Kasumi-1 (cell line): ENCODE results near the gene SVOPL.

ENCODE experiments used
- DNase-seq, 2 experiments: peaks; one replicate each; lab custom pipeline; 2025; lab: John Stamatoyannopoulos, UW

The SVOPL gene

GRCh38 chr7:138661069-138661635 lies 40.0 kb downstream of the SVOPL start:
- DNase-seq = no peak

GRCh38 chr7:138658889-138659288 lies 42.3 kb downstream of the SVOPL start:
- DNase-seq = no peak

- DNase-seq = no peak
Observed at GRCh38 chr7:138657854-138658386, 43.2 kb downstream of the SVOPL start.

- no peak for DNase-seq
Observed at GRCh38 chr7:138656952-138657351, 44.2 kb downstream of the SVOPL start.

- no peak for DNase-seq
Observed at GRCh38 chr7:138654616-138655015, 46.5 kb downstream of the SVOPL start.

GRCh38 chr7:138649506-138649905 lies 51.7 kb downstream of the SVOPL start:
- no peak for DNase-seq

- no peak for DNase-seq
Observed at GRCh38 chr7:138645284-138645683, 55.9 kb downstream of the SVOPL start.

GRCh38 chr7:138632826-138633602 lies 68.1 kb downstream of the SVOPL start:
- no peak for DNase-seq

GRCh38 chr7:138632384-138632783 lies 68.8 kb downstream of the SVOPL start:
- no peak for DNase-seq

GRCh38 chr7:138630059-138630610 lies 71.0 kb downstream of the SVOPL start:
- no peak for DNase-seq

- no peak for DNase-seq
Observed at GRCh38 chr7:138627361-138627760, 73.8 kb downstream of the SVOPL start.

GRCh38 chr7:138626846-138627245 lies 74.3 kb downstream of the SVOPL start:
- DNase-seq = no peak

- peak; percentile 77 to 87 for DNase-seq
Observed at GRCh38 chr7:138625849-138626230, 75.3 kb downstream of the SVOPL start.

GRCh38 chr7:138625084-138625848 lies 75.9 kb downstream of the SVOPL start:
- DNase-seq = peak; percentile 91

- no peak for DNase-seq
Observed at GRCh38 chr7:138622841-138623240, 78.3 kb downstream of the SVOPL start.

- no peak for DNase-seq
Observed at GRCh38 chr7:138618933-138619332, 82.2 kb downstream of the SVOPL start.

- no peak for DNase-seq
Observed at GRCh38 chr7:138618506-138618905, 82.7 kb downstream of the SVOPL start.

- no peak for DNase-seq
Observed at GRCh38 chr7:138616085-138616484, 85.1 kb downstream of the SVOPL start.

- no peak for DNase-seq
Observed at GRCh38 chr7:138613630-138614029, 87.5 kb downstream of the SVOPL start.

GRCh38 chr7:138610671-138611170 lies 90.4 kb downstream of the SVOPL start:
- no peak for DNase-seq

- no peak for DNase-seq
Observed at GRCh38 chr7:138608275-138608674, 92.9 kb downstream of the SVOPL start.
